Ramos (cell line): ENCODE data around the gene SPRN.
"Not testable (repeated sequence)": the region's sequence is repeated elsewhere in the genome, so short reads cannot be mapped to it uniquely, and the experiment has no call there.

Source experiments
- in situ Hi-C: fragments of 300-500 bp; cut with MboI; formaldehyde crosslinking; loops from one replicate; pipeline ENCODE4 v1.14.3; 2022; ENCODE audit warnings: low sequenced_read_pairs; ENCODE audit not compliant: unreplicated experiment

SPRN gene, protein sequence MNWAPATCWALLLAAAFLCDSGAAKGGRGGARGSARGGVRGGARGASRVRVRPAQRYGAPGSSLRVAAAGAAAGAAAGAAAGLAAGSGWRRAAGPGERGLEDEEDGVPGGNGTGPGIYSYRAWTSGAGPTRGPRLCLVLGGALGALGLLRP

DNA sequence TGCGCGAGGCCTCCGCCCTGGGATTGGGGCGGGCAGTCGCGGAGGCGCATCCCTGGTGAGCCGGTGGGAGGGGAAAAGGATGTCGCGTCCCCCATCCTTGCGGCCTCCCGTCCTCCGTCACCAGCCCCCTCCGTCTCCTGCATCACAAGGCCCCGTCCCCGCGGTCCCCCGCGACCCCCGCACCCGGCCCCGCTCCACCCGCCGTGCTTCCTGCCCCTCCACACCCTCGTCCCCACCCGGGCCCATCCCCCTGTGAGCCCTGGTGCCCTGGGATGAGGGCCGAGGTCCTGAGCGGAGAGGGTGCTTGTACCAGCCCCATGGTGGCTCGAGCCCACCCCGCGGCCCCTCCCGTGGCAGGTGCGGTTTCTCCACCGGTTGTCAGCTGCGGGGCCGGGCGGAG is at the start of gene SPRN:
Gene SPRN, minus strand, starts transcription at position 25 of the 400 bp plus-strand sequence. CDS start 944 bp downstream, outside the sequence.
- in situ Hi-C loops = not testable (repeated sequence)

DNA sequence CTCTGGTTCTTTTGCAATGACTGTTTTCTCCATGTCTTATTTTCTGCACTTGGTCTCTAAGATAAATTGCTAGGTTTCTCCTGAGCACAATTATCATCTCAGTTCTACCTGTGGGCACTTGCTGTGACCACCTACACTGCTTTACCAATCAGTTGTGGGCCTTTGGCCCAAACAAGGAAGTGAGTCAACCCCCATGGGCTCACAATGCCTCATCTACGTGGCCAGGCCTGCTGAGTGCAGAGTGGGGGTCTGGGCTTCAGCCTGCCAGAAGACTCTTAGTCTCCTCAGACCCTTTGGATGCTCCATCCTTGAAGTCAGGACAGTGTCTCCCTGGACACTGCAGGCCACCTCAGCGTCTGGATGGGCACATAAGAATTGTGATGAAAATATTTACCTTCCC is 49.6 kb upstream of the SPRN start:
- in situ Hi-C loops = no loop called here

DNA sequence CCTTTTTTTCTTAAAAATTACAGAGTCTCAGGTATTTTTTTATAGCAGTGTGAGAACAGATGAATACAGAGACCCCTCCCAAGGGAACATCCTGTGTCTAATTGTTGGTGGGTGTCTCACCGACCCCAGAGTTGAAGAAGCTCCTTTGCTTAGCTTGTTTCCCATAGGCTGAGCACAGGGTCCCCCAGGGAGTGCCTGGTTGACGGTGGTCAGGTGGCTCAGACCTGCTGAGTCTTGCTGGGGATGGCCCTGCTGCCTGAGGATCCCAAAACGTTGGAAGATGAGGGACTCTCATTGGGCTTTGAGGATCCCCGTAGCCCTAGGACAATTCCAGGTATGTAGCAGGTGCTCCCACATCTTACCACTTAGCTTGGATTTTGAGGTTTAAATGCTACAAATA is 48.8 kb upstream of the SPRN start:
- in situ Hi-C loops = no loop called here

DNA sequence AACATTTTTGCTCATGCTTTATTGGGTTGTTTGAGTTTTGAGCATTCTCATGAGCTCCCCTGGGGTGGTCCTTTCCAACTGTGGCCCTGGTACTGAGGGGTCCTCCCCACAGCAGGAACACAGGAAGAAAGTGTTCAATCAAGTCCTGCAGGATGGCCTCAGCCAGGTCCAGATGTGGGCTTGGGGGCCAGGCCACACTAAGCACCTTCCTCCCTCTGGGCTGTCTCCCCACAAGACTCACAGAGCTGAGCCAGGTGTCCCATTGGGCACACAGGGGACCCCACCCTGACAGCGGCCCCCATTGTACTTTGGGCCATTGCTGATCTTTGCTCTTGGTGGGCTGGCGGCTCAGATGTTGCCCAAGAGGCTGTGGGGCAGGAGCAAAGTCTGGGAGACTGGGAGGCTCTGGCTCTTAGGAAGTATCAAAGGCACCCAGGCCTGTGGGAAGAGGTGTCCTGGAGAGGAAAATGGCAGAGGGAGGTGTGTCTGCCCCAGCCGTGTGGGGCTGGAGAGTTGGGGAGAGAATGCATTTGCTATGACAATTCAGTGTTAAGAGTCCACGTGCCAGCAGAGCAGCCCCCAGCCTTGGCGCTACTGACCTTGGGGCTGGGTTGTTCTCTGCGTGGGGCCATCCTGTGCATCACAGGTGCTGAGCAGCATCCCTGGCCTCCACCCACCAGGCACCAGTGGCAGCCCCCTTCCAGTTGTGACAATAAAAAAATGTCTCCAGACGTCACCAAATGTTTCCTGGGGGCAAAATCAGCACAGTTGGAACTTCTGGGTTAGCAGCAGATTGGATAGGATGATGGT is 47.1 kb upstream of the SPRN start:
- in situ Hi-C loops = no loop called here

- in situ Hi-C loops = not testable (repeated sequence)
These were observed 44.8 kb upstream of the SPRN start for GRCh38 chr10:133469205-133469604.

DNA sequence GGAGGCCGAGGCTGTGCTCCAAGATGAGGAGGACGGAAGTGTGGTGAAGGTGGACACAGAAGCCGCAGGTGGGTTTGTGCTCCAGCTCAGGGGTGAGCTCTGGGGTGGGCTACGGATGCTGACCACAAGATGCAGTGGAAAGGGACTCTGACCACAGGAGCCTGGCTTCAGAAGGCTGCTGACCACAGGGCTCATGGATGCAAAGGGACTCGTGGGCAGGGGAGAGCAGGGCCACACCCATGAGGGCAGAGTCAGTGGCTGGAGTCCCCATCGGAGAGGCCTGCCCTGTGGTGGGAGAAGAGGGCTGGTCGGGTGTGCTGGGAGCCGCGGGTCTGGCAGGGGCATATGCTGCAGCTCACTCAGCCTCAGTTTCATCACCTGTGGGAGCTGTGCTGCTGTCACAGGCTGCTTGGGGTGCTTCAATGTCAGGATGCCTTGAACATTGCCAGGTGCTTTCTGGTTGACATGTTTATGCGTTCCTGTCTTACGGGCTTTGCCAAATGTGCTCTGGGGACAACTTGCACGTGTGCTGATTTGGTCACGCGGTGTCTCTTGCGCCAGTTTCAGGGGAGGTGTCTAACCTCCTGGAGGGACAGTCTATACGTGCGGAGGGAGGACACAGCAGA is 43.0 kb upstream of the SPRN start:
- in situ Hi-C loops = no loop called here

DNA sequence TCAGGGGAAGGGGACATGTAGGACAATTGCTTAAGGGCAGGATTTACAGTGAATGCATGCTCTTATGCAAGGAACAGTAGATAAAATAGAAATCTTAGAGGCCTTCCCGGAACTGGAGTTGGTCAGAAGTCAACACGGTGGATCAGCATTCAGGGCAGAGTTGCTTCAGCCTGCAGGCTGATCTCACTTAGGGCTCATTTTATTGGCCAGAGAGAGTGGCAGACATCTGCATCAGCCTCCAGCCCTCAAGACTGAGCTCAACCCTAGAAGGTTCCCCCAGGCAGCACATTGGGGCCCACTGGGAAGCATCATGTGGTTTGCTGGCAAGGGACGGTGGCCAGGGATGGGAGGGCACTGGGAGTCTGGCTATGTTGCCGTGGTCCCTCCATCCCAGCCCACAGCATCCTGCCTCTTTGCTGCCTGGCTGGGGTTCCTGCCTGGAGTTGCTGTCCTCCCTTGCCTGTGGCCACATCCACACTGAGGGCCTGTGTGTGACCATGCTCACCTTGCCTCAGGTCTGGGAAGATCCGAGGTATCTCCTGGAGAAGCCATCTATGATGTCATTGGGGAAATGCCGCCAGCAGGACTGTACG is 42.4 kb upstream of the SPRN start:
- in situ Hi-C loops = no loop called here

DNA sequence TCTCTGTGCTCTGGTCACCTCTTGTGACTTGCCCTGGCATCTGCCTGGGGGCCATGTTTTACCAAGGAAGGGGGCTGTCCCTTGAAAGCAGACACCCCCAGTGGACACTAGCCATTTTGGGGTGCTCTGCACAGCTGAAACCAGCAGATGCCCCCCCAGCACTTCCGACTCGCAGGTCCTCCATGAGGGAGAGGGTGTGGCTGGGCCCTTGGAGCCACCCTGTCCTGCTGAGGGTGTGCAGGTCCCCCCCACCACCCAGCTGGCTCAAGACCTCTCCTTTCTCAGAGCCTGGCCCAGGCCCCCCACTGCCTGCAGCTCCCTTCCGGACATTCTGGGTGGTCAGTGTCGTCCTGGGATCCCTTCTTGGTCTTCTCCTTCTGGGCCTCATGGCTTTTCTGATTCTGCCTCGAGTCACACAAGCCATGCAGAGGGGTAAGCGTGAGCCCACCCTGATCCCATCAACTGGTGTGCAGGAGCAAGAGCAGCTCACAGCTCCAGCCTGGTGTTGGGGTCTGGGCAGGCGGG is 41.6 kb upstream of the SPRN start:
- in situ Hi-C loops = no loop called here

DNA sequence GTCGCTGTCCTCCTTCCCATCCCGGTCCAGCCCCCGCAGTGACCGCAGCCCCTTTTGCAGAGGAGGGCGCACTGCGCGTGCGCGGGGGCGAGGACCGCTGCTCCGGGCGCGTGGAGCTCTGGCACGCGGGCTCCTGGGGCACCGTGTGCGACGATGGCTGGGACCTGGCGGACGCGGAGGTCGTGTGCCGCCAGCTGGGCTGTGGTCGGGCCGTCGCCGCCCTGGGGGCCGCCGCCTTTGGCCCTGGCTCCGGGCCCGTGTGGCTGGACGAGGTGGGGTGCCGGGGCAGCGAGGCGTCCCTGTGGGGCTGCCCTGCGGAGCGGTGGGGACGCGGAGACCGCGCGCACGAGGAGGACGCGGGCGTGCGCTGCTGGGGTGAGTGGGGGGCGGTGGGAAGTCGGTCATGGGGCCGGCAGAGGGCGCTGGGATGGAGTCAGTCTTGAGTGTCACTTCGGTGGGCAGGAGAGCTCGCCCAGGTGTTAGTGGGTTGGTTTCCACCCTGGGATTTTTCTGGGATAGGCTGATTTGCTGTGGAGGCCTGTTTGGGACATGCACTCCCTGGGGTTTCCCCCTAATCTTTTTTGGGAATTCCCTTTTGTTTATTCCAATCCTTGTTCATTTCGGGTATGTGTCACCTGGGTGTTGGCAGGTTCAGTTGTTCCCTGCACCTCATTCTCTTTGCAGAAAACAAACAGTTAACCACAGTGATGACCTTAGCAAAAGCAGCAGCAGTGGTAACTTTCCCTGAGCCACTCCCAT is 40.9 kb upstream of the SPRN start:
- in situ Hi-C loops = no loop called here

DNA sequence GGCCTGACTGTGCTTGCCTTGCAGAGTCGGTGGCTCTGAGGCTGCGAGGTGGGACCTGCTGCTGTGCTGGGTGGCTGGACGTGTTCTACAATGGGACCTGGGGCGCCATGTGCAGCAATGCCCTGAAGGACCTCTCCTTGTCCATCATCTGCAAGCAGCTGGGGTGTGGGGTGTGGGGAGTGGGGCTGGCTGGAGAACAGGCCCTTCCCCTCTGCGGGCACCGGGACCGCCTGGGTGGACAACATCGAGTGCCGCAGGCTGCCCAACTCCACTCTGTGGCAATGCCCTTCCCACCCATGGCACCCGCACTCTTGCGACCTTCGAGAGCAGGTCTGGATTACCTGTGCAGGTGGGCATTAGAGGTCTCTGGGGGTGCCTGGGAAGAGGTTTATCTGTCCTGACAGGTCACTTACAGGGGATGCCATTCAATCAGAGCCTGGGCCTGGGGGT is 40.2 kb upstream of the SPRN start:
- in situ Hi-C loops = no loop called here

DNA sequence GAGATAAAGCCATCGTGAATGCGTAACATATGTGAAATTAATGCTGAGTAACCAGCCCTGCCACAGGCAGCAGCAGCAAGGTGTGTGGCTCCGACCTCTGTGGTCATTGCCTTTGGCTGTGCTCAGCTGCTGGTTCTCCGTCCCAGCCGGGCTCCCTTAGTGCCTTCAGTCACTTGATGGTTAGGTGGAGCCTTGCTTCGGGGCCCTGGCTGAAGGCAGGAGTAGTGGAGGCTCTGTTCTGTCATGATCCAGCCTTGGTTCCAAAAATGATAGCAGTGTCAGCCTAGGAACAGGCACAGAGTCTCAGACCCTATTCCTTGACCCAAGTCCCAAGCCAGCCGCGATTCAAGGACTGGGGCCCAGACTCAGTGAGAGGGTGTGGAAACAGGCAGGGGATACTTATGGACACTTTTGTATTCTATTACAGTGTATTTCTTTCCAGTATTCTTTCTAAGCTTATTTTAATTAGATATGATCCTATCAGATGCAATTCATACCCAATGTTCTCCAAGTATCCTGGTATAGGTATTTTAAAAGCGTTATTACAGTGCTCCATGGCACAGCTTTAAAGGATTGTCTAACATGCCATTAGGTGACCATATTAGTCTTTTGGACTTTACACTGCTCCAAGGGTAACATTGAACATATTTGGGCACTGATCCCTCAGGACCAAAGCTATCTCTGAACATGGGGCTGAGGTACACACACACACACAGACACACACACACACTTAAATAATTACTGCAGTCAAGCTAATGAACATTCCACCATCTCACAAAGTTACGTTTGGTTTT is 38.3 kb upstream of the SPRN start:
- in situ Hi-C loops = no loop called here

DNA sequence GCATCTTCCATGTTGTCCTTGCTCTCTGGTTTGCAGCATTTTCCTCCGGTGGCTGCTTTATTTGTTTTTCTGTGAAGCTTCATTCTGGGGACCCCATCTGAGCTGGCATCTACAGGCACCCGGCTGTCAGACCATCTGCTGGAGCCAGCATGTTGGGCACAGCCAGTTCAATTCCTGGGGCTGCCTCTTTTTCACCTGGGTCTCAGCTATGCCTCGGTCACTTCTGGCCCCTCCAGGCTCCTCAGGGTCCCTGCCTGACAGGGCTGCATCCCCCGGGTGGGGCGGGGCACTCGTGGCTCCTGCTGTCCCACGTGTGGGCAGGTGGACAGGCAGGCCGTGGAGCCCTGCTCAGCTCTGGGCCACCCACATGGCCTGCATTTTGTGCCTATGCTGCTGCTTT is 37.4 kb upstream of the SPRN start:
- in situ Hi-C loops = no loop called here

DNA sequence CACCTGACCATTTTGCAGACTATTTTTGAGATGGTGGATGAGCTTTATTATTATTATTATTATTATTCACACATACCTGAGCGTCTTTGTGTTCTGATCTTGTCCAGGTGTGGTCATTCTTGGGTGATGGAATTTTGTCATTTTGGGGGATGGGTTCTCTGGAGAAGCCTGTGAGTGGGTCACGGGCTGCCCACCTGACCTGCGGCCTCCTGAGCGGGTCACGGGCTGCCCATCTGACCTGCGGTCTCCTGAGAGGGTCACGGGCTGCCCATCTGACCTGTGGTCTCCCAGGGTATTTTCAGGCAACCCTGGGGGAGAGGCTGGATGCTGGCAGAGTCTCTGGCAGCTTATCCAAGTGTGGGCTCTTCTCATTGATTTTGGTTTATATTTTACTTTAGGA is 36.6 kb upstream of the SPRN start:
- in situ Hi-C loops = no loop called here

GRCh38 chr10:133460208-133460769 is 35.9 kb upstream of the SPRN start:
- in situ Hi-C loops = no loop called here

DNA sequence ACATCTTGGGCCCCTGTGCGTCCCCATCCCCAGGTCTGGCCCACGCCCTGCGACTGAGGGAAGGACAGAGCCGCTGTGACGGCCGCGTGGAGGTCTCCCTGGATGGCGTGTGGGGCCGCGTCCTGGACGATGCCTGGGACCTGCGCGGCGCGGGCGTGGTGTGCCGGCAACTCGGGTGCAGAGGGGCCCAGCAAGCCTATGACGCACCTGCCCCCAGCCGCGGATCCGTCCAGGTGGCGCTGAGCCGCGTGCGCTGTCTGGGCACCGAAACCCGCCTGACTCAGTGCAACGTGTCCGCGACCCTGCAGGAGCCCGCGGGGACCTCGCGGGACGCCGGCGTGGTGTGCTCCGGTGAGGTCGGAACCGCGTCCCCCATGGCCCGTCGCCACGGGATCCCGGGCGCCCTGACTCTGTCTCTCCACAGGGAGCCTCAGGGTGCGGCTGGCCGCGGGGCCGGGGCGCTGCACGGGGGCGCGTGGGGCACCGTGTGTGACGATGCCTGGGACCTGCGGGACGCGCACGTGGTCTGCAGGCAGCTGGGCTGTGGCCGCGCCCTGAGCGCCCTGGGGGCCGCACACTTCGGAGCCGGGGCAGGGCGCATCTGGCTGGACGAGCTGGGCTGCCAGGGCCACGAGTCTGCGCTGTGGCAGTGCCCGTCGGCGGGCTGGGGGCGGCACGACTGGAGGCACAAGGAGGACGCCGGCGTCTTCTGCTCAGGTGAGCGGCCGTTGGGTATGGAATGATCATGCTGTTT is 35.2 kb upstream of the SPRN start:
- in situ Hi-C loops = no loop called here

GRCh38 chr10:133458710-133459453 is 34.5 kb upstream of the SPRN start:
- in situ Hi-C loops = no loop called here

GRCh38 chr10:133458021-133458709 is 33.7 kb upstream of the SPRN start:
- in situ Hi-C loops = no loop called here
